ENCODE data around the gene DCDC2C. TPM values are rescaled to one million over a fixed set of nuclear protein-coding genes. Genes with fewer than 3 reads are reported as not detected.

The DCDC2C gene
- polyA plus RNA-seq, 1 of the 3 experiments (the other 2 are of a cell fraction): not detected

DNA sequence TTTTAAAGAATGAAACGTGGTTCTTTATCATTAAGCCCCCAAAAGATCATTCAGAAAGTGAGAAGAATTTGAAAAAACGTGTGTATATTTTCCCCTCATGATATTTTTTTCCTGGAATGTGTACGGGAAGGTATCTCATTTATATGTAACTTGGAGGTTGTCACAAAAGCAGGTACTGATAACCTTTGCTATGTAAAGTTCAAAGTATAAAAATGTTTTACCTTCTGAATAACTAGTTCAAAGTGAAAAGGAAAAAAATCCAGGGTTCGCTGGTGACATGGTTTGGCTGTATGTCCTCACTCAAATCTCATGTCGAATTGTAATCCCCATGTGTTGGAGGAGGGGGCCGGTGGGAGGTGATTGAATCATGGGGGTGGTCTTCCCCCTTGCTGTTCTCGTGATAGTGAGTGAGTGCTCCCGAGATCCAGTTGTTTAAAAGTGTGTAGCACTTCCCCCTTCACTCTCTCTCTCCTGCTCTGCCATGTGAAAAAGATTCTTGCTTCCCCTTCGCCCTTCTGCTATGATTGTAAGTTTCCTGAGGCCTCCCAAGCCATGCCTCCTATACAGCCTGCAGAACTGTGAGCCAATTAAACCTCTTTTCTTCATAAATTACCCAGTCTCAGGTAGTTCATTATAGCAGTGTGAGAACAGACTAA lies 144.2 kb downstream of the DCDC2C start (continued):
- TF ChIP-seq EZH2phosphoT487 (IDR thresholded peaks at IDR 0.05; ENCODE audit: borderline replicate concordance, low read depth) (no peak), RCOR1 (IDR thresholded peaks at IDR 0.05; ENCODE audit: low read length) (no peak), CTCF (IDR thresholded peaks at IDR 0.05) (no peak), REST (IDR thresholded peaks at IDR 0.05; ENCODE audit: low read depth, low read length) (no peak), SIN3A (IDR thresholded peaks at IDR 0.05; ENCODE audit: borderline replicate concordance, low read depth, low read length) (no peak), CHD2 (IDR thresholded peaks at IDR 0.05; ENCODE audit: low read length, partially characterized antibody) (no peak), RAD21 (IDR thresholded peaks at IDR 0.05; ENCODE audit: low read length) (no peak), TCF12 (IDR thresholded peaks at IDR 0.05) (no peak), ELF1 (IDR thresholded peaks at IDR 0.05) (no peak), RXRA (IDR thresholded peaks at IDR 0.05; ENCODE audit: borderline replicate concordance, low read depth) (no peak), GATA2 (CRISPR knock-in tag; IDR thresholded peaks at IDR 0.05) (no peak)

DNA sequence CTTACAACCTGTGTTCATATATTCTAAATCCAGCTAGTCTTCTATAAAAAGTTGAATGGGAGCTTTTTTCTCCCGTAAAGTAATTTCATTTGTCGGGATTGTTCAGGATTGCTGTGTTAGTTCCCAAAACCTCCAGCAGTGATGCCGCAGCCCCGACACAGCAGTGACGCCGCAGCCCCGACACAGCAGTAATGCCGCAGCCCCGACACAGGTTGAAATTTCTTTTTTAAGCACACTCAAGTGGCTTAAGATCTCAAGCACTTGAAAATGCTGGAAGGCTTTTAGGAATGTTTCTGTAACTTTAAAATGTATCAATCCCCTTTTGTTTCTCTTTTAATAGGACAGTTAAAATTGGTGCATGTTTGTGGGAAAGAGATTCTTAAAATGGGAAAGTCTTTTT lies 145.4 kb downstream of the DCDC2C start:
- H3K27ac ChIP-seq (ENCODE audit: low read depth in 2 of 2, low read length in 1 of 2): no peak overlapping the region
- no peak overlapping the region for H3K9ac ChIP-seq
- no peaks in the 10 kb centered on the region for H3K4me1 ChIP-seq (ENCODE audit: control insufficient read depth in 1 of 2, insufficient read depth in 2 of 2, low read depth in 1 of 2, low read length in 1 of 2)
- ChIA-PET CTCF (no interaction called here), POLR2A (no interaction called here)
- WGBS (ENCODE audit: low lambda C conversion rate): 22% methylated on average over 9 of the region's 9 CpGs
- H3K4me3 ChIP-seq (ENCODE audit: low read depth in 2 of 2, low read length in 1 of 2): no peak overlapping the region
- H4K20me1 ChIP-seq (ENCODE audit: insufficient read depth): no peaks in the 10 kb centered on the region
- no peak for TF ChIP-seq REST (IDR thresholded peaks at IDR 0.05; ENCODE audit: low read depth, low read length)
- TF ChIP-seq TAF1 (IDR thresholded peaks at IDR 0.05; ENCODE audit: borderline replicate concordance, low read depth, low read length): no peak
- no peak for TF ChIP-seq FOXM1 (IDR thresholded peaks at IDR 0.05; ENCODE audit: low read depth)
- TF ChIP-seq FOXJ3 (CRISPR knock-in tag; IDR thresholded peaks at IDR 0.05): no peak
- no peak for TF ChIP-seq GABPA (IDR thresholded peaks at IDR 0.05; ENCODE audit: low read depth)
- TF ChIP-seq CHD2 (IDR thresholded peaks at IDR 0.05; ENCODE audit: low read length, partially characterized antibody): no peak
- TF ChIP-seq ELF1 (IDR thresholded peaks at IDR 0.05): no peak
- TF ChIP-seq SMC3 (IDR thresholded peaks at IDR 0.05; ENCODE audit: low read depth, low read length): no peak
- no peak for TF ChIP-seq EP300 (IDR thresholded peaks at IDR 0.05; ENCODE audit: borderline replicate concordance in 1 of 2, low read depth in 1 of 2, low read length in 1 of 2)
- H3K9me2 ChIP-seq: no peaks in the 10 kb centered on the region
- H3K9me3 ChIP-seq: no peaks in the 10 kb centered on the region
- H3K4me2 ChIP-seq: no peak overlapping the region
- no peaks in the 10 kb centered on the region for H3K79me2 ChIP-seq (ENCODE audit: insufficient read depth)
- no peaks in the 10 kb centered on the region for H3F3A ChIP-seq (replicated peaks; ENCODE audit: insufficient read depth)
- no peak for DNase-seq
- no peak overlapping the region for H2AFZ ChIP-seq (ENCODE audit: low read depth)
- no peaks in the 10 kb centered on the region for H3K27me3 ChIP-seq (ENCODE audit: insufficient read depth)
- no peaks in the 10 kb centered on the region for H3K36me3 ChIP-seq (replicated peaks in 1 of 2; ENCODE audit: control insufficient read depth in 1 of 2, insufficient read depth in 2 of 2, low read length in 1 of 2)
